HUES6 (cell line): Measurements from ENCODE around the gene PDCD11.
"Not testable (repeated sequence)": the region's sequence is repeated elsewhere in the genome, so short reads cannot be mapped to it uniquely, and the experiment has no call there.

Source experiments
- H3K27ac ChIP-seq: 2 replicates; pipeline ENCODE4 v1.7.0; 2013; ENCODE audit warnings: low read depth, mild to moderate bottlenecking, low read length, inconsistent platforms
- H3K27me3 ChIP-seq: 2 replicates; pipeline ENCODE4 v1.6.1; 2013; ENCODE audit warnings: low read length; ENCODE audit not compliant: control insufficient read depth, insufficient read depth
- H3K36me3 ChIP-seq: 2 replicates; pipeline ENCODE4 v1.6.1; 2013; ENCODE audit warnings: low read length; ENCODE audit not compliant: control insufficient read depth, insufficient read depth
- H3K4me1 ChIP-seq: 2 replicates; pipeline ENCODE4 v1.6.1; 2013; ENCODE audit warnings: low read length; ENCODE audit not compliant: control insufficient read depth, insufficient read depth
- H3K4me3 ChIP-seq: 2 replicates; pipeline ENCODE4 v1.5.1; 2013; ENCODE audit warnings: low read depth, low read length
- H3K9ac ChIP-seq: one replicate; pipeline ENCODE4 v1.6.1; 2013; ENCODE audit warnings: mild to moderate bottlenecking, low read length
- H3K9me3 ChIP-seq: 2 replicates; pipeline ENCODE4 v1.6.1; 2013; ENCODE audit warnings: low read depth, low read length; ENCODE audit not compliant: control insufficient read depth, insufficient read depth

Gene PDCD11

DNA sequence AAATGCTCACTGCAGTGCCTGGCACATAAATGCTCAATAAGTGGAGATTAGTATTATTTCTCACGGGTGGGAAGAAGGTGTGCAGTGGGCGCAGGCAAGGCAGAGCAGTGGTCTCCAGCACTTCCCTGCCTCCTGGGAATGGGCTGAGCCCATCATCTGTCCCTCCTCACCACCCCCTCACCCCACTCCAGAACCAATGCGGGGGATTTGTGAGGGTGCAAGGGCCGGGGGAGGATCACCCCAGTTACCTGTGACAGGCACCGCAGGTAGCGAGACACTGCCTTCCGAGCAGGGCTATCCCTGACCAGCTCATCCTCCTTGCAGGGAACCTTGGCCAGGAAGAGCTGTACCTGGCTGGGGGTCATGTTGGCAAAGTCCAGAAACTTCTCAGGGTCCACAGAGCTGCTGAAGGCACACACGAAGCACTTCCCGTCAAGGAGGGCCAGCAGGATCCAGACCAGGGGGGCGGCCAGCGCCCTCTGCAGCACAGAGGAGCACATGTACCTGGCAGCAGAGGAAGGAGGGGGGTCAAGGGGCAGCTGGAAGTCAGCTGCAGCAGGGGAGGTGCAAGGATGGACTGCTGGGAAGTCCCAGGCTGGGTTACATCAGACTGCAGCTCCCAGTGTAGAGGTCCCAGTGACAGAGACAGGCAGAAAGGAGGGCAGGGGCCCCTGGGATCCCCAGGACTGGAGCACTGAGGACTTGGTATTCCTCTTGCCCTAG is 79.8 kb downstream of the PDCD11 start:
- Histone ChIP-seq H3K27me3 (no peaks in the 10 kb centered on the region), H3K4me3 (no peak overlapping the region), H3K27ac (no peak overlapping the region), H3K9ac (no peak overlapping the region), H3K4me1 (peaks cover 37% of the 10 kb centered on the region), H3K9me3 (no peaks in the 10 kb centered on the region), H3K36me3 (no peaks in the 10 kb centered on the region)

DNA sequence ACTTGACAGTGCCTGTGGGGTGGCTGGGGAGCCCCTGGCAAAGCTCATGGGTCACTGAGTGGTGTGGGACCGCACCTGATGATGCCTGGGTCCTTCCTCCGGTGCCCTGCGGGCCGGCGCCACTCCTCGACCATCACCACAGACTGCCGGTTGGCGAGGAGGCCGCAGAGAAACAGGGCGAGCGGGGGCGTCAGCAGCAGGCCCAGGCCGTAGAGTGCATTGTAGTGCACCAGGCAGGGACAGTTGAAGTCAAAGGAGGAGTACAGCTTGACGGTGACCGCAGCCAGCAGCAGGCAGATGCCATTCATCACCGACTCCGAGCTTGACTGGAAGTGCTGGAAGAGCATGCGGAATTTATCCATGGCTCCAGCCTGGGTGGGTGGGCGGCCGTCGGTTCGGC is 82.2 kb downstream of the PDCD11 start:
- Histone ChIP-seq H3K36me3 (no peaks in the 10 kb centered on the region), H3K27ac (no peak overlapping the region), H3K4me1 (peaks cover 27% of the 10 kb centered on the region), H3K9ac (peak overlapping the region; percentile 22), H3K9me3 (no peaks in the 10 kb centered on the region), H3K27me3 (no peaks in the 10 kb centered on the region), H3K4me3 (no peak overlapping the region)

DNA sequence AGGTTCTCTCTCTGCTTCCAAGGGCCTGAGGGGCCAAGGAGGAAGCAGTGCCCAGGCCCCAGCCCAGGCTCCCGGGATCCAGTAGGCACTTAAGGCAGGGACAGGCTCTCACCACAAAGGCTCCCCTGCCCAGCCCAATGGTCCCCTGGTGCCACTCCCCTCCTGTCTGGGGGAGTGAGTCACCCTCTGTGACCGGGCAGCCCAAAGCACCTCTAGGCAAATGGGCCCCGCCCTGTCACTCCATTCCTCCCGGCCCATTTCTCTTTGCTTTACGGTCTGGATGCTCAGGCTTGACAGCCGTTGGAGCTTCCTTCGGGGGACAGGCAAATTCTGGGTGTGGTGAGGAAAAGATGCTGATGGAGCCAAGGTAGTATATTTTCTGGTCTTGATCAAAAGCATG is 82.7 kb downstream of the PDCD11 start, which contains the start of gene CALHM3:
Gene CALHM3 (minus strand): TSS at position 106 of the 400 bp plus-strand sequence. CDS start 208 bp downstream, outside the sequence.
- H3K4me3 ChIP-seq: no peak within 1 kb of the TSS
- no peak within 1 kb of the TSS for H3K27ac ChIP-seq
- H3K4me1 ChIP-seq: peaks cover 27% of the 10 kb centered on the region

DNA sequence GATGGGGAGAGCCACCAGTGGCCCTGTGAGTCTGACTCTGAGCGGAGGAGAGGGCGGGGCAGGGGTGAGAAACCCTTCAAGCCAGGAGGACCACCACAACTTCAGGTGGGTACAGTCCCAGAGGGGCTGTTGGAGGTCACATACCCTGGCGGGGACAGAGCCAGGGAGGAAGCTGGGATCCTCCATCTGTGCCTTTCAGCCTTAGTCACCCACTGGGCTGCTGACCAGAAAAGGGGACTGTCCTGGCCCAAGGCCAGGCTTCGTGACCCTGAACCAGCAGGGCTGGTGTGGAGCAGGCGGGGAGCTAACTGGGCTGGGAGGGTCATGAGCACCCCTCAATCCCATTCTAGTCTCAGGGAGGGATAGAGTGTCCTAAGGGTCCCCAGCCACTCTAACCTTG is 84.1 kb downstream of the PDCD11 start:
- H3K9ac ChIP-seq: no peak overlapping the region
- H3K36me3 ChIP-seq: no peaks in the 10 kb centered on the region
- no peak overlapping the region for H3K4me3 ChIP-seq
- H3K27ac ChIP-seq: no peak overlapping the region
- no peaks in the 10 kb centered on the region for H3K27me3 ChIP-seq
- H3K4me1 ChIP-seq: peaks cover 27% of the 10 kb centered on the region
- H3K9me3 ChIP-seq: no peaks in the 10 kb centered on the region

More for the DNA sequence above, 82.7 kb downstream of the PDCD11 start, which contains the start of gene CALHM3:
- H3K9me3 ChIP-seq: no peaks in the 10 kb centered on the region
- no peaks in the 10 kb centered on the region for H3K27me3 ChIP-seq
- H3K36me3 ChIP-seq: no peaks in the 10 kb centered on the region
- peak within 1 kb of the TSS; percentile 22 for H3K9ac ChIP-seq

DNA sequence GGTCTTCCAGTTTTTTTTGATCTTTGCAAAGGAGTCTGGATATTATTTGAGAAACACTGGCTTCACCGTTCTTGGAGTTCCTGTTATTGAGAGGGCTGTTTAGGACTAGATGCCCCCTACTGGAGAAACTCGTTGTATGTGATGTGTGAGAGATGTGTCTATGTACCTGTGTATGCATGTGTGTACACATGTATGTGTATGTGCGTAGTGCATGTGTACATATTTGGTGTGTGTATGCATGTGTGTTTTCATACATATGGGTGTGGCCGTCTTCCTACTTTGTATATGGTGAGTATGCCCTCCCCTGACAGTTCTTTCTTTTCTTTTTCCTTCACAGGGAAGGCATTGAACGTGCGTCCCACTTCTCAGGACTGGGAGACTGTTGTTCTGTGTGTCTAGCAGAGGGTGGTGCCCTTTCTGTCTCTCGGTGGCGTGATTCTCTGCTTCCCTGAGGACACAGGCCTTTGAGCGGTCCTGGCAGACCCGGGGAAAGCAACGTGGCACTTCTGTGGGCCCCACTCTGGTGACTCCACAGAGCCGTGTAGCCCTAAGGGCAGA is 85.6 kb downstream of the PDCD11 start:
- H3K27ac ChIP-seq: no peak overlapping the region
- H3K4me3 ChIP-seq: no peak overlapping the region
- no peak overlapping the region for H3K9ac ChIP-seq
- no peaks in the 10 kb centered on the region for H3K9me3 ChIP-seq
- peaks cover 21% of the 10 kb centered on the region for H3K4me1 ChIP-seq
- no peaks in the 10 kb centered on the region for H3K27me3 ChIP-seq
- H3K36me3 ChIP-seq: no peaks in the 10 kb centered on the region

DNA sequence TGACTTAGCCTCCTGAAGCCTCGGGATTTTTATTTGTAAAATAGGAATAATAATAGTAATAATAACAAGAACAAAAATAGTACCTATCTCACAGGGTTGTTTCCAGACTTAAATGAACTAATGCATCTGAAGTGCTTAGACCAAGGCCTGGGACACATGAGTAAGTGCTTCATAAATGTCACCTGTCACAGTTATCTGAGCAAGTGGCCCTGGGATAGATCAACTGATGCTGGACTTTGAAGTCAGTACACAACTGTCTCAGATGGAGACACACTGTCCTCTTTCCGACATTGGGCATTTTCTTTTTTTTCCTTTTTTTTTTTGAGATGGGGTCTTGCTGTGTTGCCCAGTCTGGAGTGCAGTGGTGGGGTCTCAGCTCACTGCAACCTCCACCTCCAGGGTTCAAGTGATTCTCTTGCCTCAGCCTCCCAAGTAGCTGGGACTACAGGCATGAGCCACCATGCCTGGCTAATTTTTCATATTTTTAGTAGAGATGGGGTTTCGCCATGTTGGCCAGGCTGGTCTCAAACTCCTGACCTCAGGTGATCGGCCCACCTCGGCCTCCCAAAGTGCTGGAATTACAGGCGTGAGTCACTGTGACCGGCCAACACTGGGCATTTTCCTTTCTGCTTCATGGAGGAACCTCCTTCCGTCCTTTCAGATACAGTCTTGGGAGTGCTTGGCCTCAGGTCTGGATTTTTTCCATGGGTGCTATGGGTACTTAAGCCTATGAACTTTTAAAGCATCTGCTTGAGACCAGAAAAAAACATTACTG is 90.4 kb downstream of the PDCD11 start:
- peaks cover 15% of the 10 kb centered on the region; the same call in 1 of the 2 replicates for H3K4me1 ChIP-seq
- H3K36me3 ChIP-seq, H3K9me3 ChIP-seq, H3K4me3 ChIP-seq, H3K9ac ChIP-seq, H3K27me3 ChIP-seq, H3K27ac ChIP-seq: not testable (repeated sequence)

DNA sequence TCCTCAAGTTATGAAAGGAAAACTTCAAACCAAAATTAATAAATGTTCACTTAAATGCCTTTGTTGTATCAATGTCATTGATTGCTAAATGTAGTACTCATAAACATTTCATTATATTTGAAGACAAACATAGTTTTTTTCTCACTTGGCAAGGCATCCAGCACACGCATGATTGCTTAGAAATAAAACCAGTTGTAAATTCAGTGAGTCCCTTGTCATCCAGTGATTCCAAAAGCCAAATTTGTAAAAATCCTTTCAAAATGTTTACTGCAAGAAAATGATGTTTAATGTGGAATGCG is 90.9 kb downstream of the PDCD11 start:
- Histone ChIP-seq H3K36me3 (no peaks in the 10 kb centered on the region), H3K27ac (no peak overlapping the region), H3K27me3 (peaks cover 2% of the 10 kb centered on the region; the same call in 1 of the 2 replicates)

DNA sequence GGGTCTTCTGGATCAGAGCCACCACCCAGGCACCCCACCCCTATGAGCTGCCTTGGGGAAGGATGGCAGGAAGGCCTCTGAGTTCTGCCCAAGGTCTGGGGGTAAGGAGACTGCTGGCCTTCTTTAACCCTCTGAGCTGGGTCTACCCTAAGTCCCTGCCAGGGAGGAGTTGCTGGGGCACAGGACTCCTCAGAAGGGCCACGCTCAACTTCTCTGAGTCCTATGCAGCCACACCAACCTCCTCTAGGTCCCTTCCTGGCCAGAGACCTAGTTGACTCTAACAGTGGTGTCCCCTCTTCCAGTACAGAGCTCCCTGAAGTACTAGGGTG is 94.5 kb downstream of the PDCD11 start:
- H3K4me3 ChIP-seq: no peak overlapping the region
- H3K27ac ChIP-seq: no peak overlapping the region
- no peaks in the 10 kb centered on the region for H3K9me3 ChIP-seq
- H3K9ac ChIP-seq: peak overlapping the region; percentile 6
- peaks cover 37% of the 10 kb centered on the region for H3K27me3 ChIP-seq
- H3K36me3 ChIP-seq: no peaks in the 10 kb centered on the region
- H3K4me1 ChIP-seq: peaks cover 29% of the 10 kb centered on the region

More for the DNA sequence above, 90.9 kb downstream of the PDCD11 start:
- H3K9ac ChIP-seq: no peak overlapping the region
- H3K4me3 ChIP-seq: no peak overlapping the region
- H3K4me1 ChIP-seq: peaks cover 21% of the 10 kb centered on the region; the same call in 1 of the 2 replicates
- no peaks in the 10 kb centered on the region for H3K9me3 ChIP-seq

DNA sequence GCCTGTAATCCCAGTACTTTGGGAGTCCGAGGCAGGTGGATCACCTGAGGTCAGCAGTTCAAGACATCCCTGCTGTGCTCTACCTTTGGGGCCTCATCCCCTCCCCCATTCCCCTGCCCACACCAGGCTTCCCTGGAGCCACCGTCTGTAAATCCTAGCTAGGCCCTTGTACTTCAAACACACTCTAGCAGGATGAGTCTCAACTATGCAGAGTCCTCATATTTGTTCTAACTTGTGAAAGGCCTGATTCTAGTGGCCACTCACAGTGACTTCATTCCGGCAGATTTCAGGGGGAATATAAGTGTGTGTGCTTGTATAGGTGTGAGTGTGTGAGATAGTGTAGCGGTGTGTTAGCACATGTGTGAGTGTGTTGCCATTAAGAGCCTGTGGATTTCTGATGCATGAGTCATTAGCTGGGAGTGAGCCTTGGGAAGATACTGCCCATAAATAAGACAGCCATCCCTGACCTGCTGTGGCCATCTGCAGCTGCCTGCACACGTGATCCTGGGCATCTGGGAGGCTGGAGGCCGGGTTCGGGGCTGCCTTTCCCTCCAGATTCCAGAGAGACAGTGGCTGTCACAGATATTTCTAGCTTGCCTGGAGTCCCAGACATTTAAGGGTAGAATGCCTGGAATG is 95.4 kb downstream of the PDCD11 start:
- H3K4me1 ChIP-seq: peaks cover 26% of the 10 kb centered on the region
- no peak overlapping the region; the same call in 1 of the 2 replicates for H3K27ac ChIP-seq
- peak overlapping the region; percentile 6 for H3K9ac ChIP-seq
- H3K27me3 ChIP-seq: peaks cover 38% of the 10 kb centered on the region
- H3K4me3 ChIP-seq: no peak overlapping the region; the same call in 1 of the 2 replicates
- no peaks in the 10 kb centered on the region for H3K36me3 ChIP-seq
- H3K9me3 ChIP-seq: no peaks in the 10 kb centered on the region

DNA sequence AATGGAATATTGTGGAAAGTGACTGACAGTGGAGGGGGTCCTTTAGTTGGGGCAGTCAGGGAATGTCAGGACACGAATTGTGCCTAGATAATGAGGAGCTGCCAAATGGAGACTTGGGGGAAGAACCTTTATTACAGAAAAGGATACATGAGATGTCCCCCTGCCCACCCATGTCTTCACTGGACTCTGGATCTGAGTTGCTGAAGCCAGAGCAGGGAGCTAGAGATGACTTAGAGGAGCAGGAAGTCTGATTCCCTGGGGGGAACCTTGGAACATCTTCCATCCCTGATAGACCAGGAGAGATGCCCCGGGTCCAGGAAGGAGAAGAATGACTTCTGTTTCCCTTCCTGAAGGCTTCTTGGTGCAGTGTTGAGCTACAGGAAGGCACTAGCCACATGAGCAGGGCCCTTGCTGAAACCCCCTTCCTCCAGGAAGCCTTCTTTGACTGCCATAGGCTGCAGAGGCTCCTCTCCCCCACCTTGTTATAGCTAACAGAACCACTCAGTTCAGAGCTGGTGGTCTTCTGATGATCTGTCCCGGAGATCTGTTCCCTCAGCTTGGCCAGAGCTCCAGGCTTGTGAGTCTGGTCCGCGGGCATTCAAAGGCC is 96.3 kb downstream of the PDCD11 start:
- peak overlapping the region; percentile 88 for H3K4me3 ChIP-seq

More for the DNA sequence above, 96.3 kb downstream of the PDCD11 start:
- H3K9ac ChIP-seq: peak overlapping the region; percentile 6
- H3K27me3 ChIP-seq: peaks cover 38% of the 10 kb centered on the region
- H3K9me3 ChIP-seq: no peaks in the 10 kb centered on the region
- no peak overlapping the region; the same call in 1 of the 2 replicates for H3K27ac ChIP-seq
- peaks cover 26% of the 10 kb centered on the region for H3K4me1 ChIP-seq
- H3K36me3 ChIP-seq: no peaks in the 10 kb centered on the region
